Ovary (tissue), 9 donors: ENCODE results near the gene KREMEN1. TPM values are rescaled to one million over a fixed set of nuclear protein-coding genes. Genes with fewer than 3 reads are reported as not detected.

Experiments
- DNase-seq, 5 donors: peaks; one replicate each; pipeline ENCODE4 v3.0.0-alpha.2; 2019 to 2020
- H3K27ac ChIP-seq, 2 donors: fragments of 200-600 bp; one replicate each; pipeline versions ENCODE4 v1.5.1 to v1.8.0; 2019 to 2022
- H3K27me3 ChIP-seq: fragments of 200-600 bp; one replicate; pipeline ENCODE4 v1.8.0; 2022
- H3K36me3 ChIP-seq: fragments of 200-600 bp; sonication (generic); one replicate; pipeline ENCODE4 v1.5.1; 2019
- H3K4me1 ChIP-seq: one replicate; pipeline ENCODE4 v1.8.1; 2013; ENCODE audit warnings: mild to moderate bottlenecking, moderate library complexity; ENCODE audit not compliant: insufficient read depth
- H3K4me3 ChIP-seq: fragments of 200-600 bp; sonication (generic); one replicate; pipeline ENCODE4 v1.5.1; 2017
- H3K9me3 ChIP-seq, 2 donors: fragments of 200-600 bp in 1 of 2; sonication (generic) in 1 of 2; one replicate each; pipeline versions ENCODE4 v1.5.1 to v1.8.1; 2013 to 2019; ENCODE audit warnings: mild to moderate bottlenecking in 1 of 2, moderate library complexity in 1 of 2
- CTCF ChIP-seq, 3 donors: fragments of 450-650 bp in 2 of 3; fragments of 200-600 bp in 1 of 3; IDR thresholded peaks; one replicate each; pipeline versions ENCODE4 v1.5.1 to v1.8.0; 2016 to 2022; ENCODE audit warnings: antibody characterized with exemption in 3 of 3, mild to moderate bottlenecking in 1 of 3
- EP300 ChIP-seq: sonication (generic); formaldehyde crosslinking; IDR thresholded peaks from one replicate; pipeline ENCODE4 v1.6.1; 2017; ENCODE audit warnings: antibody characterized with exemption
- POLR2A ChIP-seq: fragments of 450-650 bp; IDR thresholded peaks from one replicate; pipeline ENCODE4 v1.6.1; 2017; ENCODE audit warnings: antibody characterized with exemption, mild to moderate bottlenecking, moderate library complexity
- WGBS, 3 donors: extraction: QIAGEN DNeasy Blood & Tissue Kit in 1 of 3; methylation state at CpG; one replicate each; pipeline versions ENCODE4 v1.1.5 to v1.1.7; 2013 to 2017; 5-methylcytosine and 5-hydroxymethylcytosine counted together
- intact Hi-C, 4 donors: fragments of 100-400 bp; cut with DNase I; formaldehyde crosslinking; loops; one replicate each; pipeline versions ENCODE4 v1.11.0 to v1.15.1; 2022 to 2023
- polyA plus RNA-seq, 2 donors: library from polyadenylated mRNA; stranded (reverse); fragments of 200-250 nt in 1 of 2; fragments of 350-450 nt in 1 of 2; fragmentation: Illumina TruSeq in 1 of 2; extraction: RNeasy Lipid Tissue Mini Kit (QIAGEN cat#74804) in 1 of 2; gene quantifications; one replicate each; pipeline ENCODE4 v1.2.3, GENCODE V29; 2013 to 2014
- total RNA-seq, 7 donors: library from RNA; depleted of rRNA in 2 of 7; stranded (reverse); fragments of >200 nt in 2 of 7; fragmentation: NEBNext Ultra II Directional in 3 of 7; extraction: Animal tissue kit (Norgen Biotek cat#: 25700) in 3 of 7; gene quantifications; one replicate each; pipeline versions ENCODE4 v1.1.0 to v1.2.4, GENCODE V29; 2016 to 2023
- donor health status: DM: no; HTN: no; CAD: no; lungs with moderate emphysema.
- donor health status: DM: no; HTN: no; CAD: no.
- donor health status: Bipolar disorder and iron deficiency.
- donor health status: DM: yes; HTN: yes; CAD: no.
- donor health status: DM: no; HTN: no; CAD: no.
- donor health status: DM: yes; HTN: yes; CAD: no.

The KREMEN1 gene
- total and polyA plus RNA-seq, 9 donors, result 15.4 to 49.5 (median 35.6) TPM

GRCh38 chr22:29167032-29167911 lies 94.4 kb downstream of the KREMEN1 start:
- Histone ChIP-seq H3K4me3 (no peak overlapping the region), H3K27me3 (no peaks in the 10 kb centered on the region), H3K4me1 (no peaks in the 10 kb centered on the region), H3K9me3 (no peaks in the 10 kb centered on the region), H3K27ac (no peak overlapping the region), H3K36me3 (no peaks in the 10 kb centered on the region)
- intact Hi-C loops, result no loop called here
- no peak for DNase-seq
- TF ChIP-seq POLR2A (no peak), EP300 (no peak), CTCF (IDR thresholded peaks at IDR 0.05) (no peak)
- 86 to 93% (median 88%) methylated on average over 22 of the region's 22 CpGs for WGBS, 3 donors

- no peaks in the 10 kb centered on the region for H3K9me3 ChIP-seq
- no peak overlapping the region for H3K4me3 ChIP-seq
- no peaks in the 10 kb centered on the region for H3K4me1 ChIP-seq
- H3K27me3 ChIP-seq, result no peaks in the 10 kb centered on the region
- no peak overlapping the region for H3K27ac ChIP-seq
- no peaks in the 10 kb centered on the region for H3K36me3 ChIP-seq
- intact Hi-C loops, result no loop called here
- no peak for TF ChIP-seq EP300
- no peak for TF ChIP-seq CTCF (IDR thresholded peaks at IDR 0.05)
- TF ChIP-seq POLR2A, result no peak
- WGBS, 3 donors, result 82 to 86% (median 85%) methylated on average over 10 of the region's 10 CpGs
- DNase-seq, result peak in 1 of 5 donors; percentile 22
Measured at GRCh38 chr22:29171721-29172120, 98.9 kb downstream of the KREMEN1 start.

GRCh38 chr22:29172216-29172615 lies 99.4 kb downstream of the KREMEN1 start:
- H3K27ac ChIP-seq, result no peak overlapping the region
- H3K36me3 ChIP-seq, result no peaks in the 10 kb centered on the region
- 91 to 96% (median 92%) methylated on average over 6 of the region's 6 CpGs for WGBS, 3 donors
- H3K4me1 ChIP-seq, result no peaks in the 10 kb centered on the region
- no peak for TF ChIP-seq POLR2A
- no peak for TF ChIP-seq CTCF (IDR thresholded peaks at IDR 0.05)
- no peak for DNase-seq
- intact Hi-C loops, result no loop called here
- H3K4me3 ChIP-seq, result no peak overlapping the region
- no peaks in the 10 kb centered on the region for H3K9me3 ChIP-seq
- H3K27me3 ChIP-seq, result no peaks in the 10 kb centered on the region

- intact Hi-C loops, result no loop called here
- WGBS, 3 donors, result 90 to 98% (median 92%) methylated on average over 1 of the region's 1 CpG
Measured at GRCh38 chr22:29175312-29175835, 102.5 kb downstream of the KREMEN1 start.

More at GRCh38 chr22:29175312-29175835, 102.5 kb downstream of the KREMEN1 start:
- no peak for TF ChIP-seq CTCF (IDR thresholded peaks at IDR 0.05)
- TF ChIP-seq POLR2A, result no peak
- TF ChIP-seq EP300, result no peak
- no peak for DNase-seq
- no peaks in the 10 kb centered on the region for H3K36me3 ChIP-seq
- no peaks in the 10 kb centered on the region for H3K27me3 ChIP-seq
- no peak overlapping the region for H3K4me3 ChIP-seq
- no peak overlapping the region for H3K27ac ChIP-seq
- H3K4me1 ChIP-seq, result no peaks in the 10 kb centered on the region
- no peaks in the 10 kb centered on the region for H3K9me3 ChIP-seq
